GM12801 (cell line): ENCODE results near the gene PTK6.

Experiments
- TF ChIP-seq, protein P1 (sequence below): IDR thresholded peaks from one replicate; pipeline ENCODE4 v1.5.1; 2011; ENCODE audit warnings: control low read depth; ENCODE audit not compliant: insufficient read length; ENCODE audit errors: extremely low read depth

Gene PTK6

DNA sequence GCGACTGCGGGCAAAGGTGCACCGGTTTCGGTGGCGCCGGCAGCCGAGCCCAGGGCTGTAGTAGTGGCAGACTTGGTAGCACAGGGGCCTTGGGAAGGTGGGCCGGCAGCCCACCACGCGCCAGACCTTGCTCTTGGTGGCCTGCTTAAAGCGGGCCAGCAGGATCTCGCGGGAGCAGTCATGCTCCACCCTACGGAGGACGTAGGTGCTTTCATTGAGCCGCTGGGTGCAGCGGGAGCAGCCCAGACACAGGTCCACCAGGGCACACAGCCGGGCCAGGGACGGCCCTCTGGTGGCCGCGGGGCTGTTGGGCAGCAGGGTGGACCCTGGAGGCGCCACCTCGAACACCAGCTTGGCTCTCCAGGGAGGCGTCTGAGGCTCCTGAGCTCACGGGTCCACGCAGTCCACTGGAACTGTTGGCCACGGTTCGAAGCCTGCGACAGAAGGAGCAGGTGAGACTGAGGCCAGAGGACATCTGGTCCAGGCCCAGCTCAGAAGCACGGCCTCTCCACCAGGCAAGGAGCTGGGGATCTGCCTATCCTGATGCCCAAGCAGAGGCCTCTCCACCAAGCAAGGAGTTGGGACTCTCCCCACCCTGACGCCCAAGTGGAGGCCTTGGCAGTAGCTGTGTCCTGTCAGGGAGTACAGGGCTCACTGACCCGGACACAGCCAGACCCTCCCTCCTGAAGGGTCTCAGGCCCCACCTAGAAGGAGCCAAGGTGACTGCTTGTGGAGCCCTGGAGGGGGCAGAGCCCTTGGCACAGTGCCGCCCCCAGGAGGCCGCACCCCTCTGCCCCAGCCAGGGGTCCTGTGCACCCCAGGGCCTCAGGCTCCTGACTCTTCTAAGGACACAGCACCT is 35.8 kb upstream of the PTK6 start:
- TF ChIP-seq, protein P1, sequence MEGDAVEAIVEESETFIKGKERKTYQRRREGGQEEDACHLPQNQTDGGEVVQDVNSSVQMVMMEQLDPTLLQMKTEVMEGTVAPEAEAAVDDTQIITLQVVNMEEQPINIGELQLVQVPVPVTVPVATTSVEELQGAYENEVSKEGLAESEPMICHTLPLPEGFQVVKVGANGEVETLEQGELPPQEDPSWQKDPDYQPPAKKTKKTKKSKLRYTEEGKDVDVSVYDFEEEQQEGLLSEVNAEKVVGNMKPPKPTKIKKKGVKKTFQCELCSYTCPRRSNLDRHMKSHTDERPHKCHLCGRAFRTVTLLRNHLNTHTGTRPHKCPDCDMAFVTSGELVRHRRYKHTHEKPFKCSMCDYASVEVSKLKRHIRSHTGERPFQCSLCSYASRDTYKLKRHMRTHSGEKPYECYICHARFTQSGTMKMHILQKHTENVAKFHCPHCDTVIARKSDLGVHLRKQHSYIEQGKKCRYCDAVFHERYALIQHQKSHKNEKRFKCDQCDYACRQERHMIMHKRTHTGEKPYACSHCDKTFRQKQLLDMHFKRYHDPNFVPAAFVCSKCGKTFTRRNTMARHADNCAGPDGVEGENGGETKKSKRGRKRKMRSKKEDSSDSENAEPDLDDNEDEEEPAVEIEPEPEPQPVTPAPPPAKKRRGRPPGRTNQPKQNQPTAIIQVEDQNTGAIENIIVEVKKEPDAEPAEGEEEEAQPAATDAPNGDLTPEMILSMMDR: no peak

DNA sequence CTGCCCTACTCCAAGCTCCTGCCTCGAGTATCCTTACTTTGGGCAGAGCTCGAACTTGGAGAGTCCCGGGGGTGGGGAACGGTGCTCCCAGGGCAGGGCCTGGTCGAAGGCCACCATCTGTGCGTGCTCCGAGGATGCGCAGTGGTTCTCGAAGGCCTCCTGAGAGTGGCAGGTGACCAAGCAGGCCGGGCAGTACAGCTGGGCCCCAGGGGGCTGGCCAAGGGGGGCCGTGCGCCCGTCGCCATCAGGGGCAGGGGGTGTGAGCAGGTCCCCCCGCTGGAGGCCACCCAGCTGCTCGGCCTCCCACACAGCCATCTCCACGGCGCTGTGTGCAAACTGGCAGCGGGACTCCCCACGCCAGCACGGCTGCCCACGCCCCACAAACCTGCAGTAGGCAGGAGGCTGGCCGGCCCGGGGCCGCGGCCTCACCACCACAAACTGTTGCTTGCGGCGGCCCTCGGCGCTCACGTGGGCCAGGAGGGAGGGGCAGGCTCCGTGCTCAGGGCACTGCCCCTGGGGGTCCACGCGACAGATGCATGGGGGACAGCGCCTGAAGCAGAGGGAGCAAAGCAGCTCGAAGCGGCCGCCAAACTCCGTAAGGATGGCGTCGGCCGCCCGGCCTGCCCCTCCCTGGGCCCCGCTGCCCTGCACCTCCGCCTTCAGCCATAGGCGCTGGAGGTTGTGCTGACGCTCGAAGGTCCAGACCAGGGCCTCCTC is 35.1 kb upstream of the PTK6 start:
- TF ChIP-seq, protein P1: no peak

DNA sequence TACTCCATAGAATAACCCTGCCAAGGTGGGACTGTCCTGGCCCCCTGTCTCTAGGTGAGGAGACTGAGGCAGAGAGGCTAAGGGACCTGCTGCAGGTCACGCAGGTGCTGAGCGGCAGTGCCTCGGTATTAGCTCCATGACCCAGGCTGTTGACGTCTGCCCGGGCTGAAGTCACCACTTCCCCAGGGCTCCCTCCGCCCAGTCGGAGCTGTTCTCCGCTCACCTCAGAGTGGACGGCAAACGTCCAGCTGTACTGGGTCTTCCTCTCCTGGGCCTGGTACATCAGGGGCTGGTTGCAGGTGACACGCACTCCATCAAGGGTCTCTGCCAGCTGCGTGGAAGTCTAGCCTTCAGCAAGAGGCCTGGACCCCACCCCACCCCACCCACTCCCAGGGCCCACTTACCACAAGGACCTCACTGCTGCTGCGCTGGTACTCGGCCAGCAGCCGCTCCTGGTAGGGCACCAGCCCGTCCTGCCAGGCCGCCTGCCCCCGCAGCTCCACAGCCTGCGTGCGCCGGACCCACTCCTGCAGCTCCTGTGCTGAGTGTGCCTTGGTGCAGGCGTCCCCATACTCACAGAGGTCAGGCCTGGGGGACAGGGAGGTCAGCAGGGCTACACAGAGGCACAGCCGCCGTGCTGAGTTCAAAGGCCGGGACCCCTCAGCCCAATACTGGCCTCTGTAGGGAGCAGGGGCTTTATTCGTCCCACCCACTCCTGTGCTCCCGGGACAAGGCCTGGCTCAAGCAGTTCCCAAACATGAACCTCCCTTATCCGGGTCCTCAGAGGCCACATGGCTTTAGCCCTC is 33.3 kb upstream of the PTK6 start:
- TF ChIP-seq, protein P1: no peak

DNA sequence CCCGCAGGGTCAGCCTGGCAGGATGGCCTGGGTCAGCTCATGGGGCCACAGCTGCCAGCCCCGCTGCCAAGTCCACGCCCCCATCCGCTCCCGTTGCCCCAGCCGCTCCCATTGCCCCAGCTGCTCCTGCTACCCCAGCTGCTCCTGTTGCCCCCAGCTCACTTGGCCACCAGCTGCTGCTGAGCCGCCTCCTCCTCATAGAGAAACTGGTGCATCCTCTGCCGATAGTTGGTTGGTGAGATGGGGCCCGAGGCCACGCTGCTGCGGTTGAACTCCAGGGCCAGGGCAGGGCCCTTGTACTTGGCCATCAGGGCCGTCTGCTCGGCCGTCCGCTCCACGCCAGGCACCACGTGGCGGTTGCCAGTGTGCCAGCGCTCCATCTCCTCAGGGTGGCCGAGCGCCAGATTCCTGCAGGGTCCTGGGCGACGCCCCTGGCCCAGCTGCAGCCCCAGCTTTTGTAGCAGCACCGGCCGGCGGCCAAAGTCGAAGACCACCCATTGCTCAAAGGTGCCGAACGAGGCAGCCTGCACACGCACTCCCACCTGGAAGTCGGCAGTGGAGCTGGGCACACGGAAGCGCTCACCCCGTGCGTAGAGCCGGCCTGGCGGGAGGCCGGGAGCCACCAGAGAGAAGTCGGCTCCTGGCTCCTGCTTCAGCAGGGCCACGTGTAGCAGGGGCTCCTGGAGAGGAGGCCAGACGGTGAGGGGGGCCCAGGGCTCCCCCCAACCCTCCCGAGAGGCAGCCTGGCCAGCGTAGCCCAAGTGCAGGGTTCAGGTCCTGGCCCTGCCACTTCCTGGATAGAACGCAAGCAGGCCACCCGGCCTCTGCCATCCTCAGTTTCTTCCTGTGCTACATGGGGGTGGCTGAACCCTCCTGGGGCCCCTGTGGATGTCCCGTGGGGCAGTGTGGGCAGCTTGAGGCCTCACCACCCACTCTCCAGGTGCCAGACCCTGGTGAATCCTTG is 32.1 kb upstream of the PTK6 start:
- TF ChIP-seq, protein P1: no peak

DNA sequence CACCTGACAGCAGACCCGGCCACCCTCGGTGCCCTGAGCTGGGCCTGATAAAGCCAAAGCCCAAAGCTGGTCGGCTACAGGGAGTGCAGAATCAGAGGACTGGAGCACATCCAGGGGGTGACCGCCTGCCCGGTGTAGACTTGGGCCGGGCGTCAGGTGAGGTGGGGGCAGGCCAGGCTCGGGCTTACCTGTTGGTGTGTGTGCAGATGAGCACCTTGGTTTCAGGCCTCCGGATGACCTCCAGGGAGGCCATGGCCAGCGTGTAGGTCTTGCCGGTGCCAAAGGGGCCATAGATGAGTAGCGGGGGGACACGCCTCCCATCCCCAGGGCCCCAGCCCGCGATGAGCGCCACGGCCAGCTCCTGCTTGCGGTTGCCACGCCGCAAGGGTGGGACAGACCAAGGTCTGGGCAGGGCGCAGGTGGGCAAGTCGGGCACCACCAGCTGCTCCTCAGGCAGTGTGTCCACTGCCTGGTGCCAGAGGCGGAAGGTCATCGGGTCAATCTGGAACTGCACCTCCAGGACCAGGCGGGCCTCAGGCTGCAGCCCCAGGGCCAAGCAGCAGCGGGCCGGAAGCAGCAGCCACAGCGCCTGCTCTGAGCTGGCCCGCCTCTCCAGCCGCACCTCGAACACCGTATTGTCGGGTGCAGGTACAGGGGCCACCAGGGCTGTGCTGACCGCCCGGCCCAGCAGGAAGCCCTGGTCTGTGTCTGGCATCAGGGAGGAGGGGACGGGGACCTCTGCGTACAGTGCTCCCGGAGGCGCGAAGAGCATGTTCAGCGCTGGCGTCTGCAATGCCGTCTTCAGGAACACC is 31.2 kb upstream of the PTK6 start:
- TF ChIP-seq, protein P1: no peak

DNA sequence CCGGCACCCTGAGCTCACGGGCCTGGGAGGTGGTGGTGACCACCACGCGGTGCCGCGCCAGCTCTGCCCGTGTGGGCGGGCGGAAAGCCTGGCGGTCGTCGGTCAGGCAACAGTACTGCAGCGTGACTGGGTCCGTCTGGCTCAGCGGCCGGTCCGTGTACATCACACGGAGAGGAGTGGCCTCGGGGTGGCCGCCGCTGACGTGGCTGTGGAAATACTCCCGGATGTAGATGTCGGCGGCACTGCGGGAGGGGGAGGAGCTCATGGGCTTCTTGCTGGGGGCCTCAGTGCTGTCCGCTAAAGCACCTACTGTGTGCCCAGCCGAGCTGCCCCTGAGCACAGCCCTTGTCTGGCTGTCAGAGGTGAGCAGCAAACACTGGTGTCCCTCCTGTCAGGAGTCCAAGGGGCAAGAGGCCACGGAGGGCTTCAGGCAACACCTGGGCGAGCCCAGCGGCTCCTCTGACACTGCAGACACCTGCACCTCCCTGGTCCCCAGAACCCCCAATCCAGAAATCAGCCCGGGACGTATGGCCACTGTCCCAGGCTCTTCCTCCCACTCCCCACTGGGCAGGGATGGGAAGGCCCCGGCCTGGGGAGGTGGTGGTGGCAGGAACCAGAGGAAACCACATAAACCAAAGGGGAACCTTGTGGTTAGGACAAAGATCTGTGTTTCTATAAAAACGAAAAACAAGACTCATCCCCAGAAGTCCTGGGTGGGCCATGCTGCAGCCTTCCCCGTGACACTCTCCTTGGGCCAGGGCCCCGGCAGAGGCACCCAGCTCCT is 30.4 kb upstream of the PTK6 start:
- TF ChIP-seq, protein P1: no peak
